Measurements from ENCODE around the gene GEN1. TPM values are rescaled to one million over a fixed set of nuclear protein-coding genes. Genes with fewer than 3 reads are reported as not detected.

GEN1 gene
- total RNA-seq, 1 donor from 2014 or later: 7.2 TPM

- no peaks in the 10 kb centered on the region for H3K9me3 Mint-ChIP-seq (ENCODE audit: low read depth)
- H3K36me3 Mint-ChIP-seq (ENCODE audit: low read depth): peaks cover 23% of the 10 kb centered on the region
- no peaks in the 10 kb centered on the region for H3K4me1 Mint-ChIP-seq (ENCODE audit: low read depth)
- no peak overlapping the region for H3K4me3 Mint-ChIP-seq (ENCODE audit: unreplicated experiment)
- TF ChIP-seq CTCF (IDR thresholded peaks at IDR 0.05): no peak
- no peak overlapping the region for H3K27ac Mint-ChIP-seq (ENCODE audit: unreplicated experiment)
- H3K27me3 Mint-ChIP-seq (ENCODE audit: low read depth): no peaks in the 10 kb centered on the region
- no peak for DNase-seq (ENCODE audit: low spot score)
Measured at GRCh38 chr2:17713291-17713690, 40.6 kb upstream of the GEN1 start.

- Mint-ChIP-seq H3K27ac (ENCODE audit: unreplicated experiment) (no peak overlapping the region), H3K9me3 (ENCODE audit: low read depth) (no peaks in the 10 kb centered on the region), H3K4me3 (ENCODE audit: unreplicated experiment) (no peak overlapping the region), H3K36me3 (ENCODE audit: low read depth) (peaks cover 22% of the 10 kb centered on the region), H3K4me1 (ENCODE audit: low read depth) (no peaks in the 10 kb centered on the region), H3K27me3 (ENCODE audit: low read depth) (no peaks in the 10 kb centered on the region)
- no peak for DNase-seq (ENCODE audit: low spot score)
- no peak for TF ChIP-seq CTCF (IDR thresholded peaks at IDR 0.05)
Measured at GRCh38 chr2:17717666-17718065, 36.3 kb upstream of the GEN1 start.

- DNase-seq (ENCODE audit: low spot score): no peak
- H3K9me3 Mint-ChIP-seq (ENCODE audit: low read depth): no peaks in the 10 kb centered on the region
- no peak overlapping the region for H3K4me3 Mint-ChIP-seq (ENCODE audit: unreplicated experiment)
- no peaks in the 10 kb centered on the region for H3K4me1 Mint-ChIP-seq (ENCODE audit: low read depth)
- no peak overlapping the region for H3K27ac Mint-ChIP-seq (ENCODE audit: unreplicated experiment)
- peaks cover 15% of the 10 kb centered on the region for H3K36me3 Mint-ChIP-seq (ENCODE audit: low read depth)
- no peak for TF ChIP-seq CTCF (IDR thresholded peaks at IDR 0.05)
- H3K27me3 Mint-ChIP-seq (ENCODE audit: low read depth): no peaks in the 10 kb centered on the region
Measured at GRCh38 chr2:17718689-17719088, 35.2 kb upstream of the GEN1 start.

- H3K36me3 Mint-ChIP-seq (ENCODE audit: low read depth): peaks cover 12% of the 10 kb centered on the region
- no peak overlapping the region for H3K4me3 Mint-ChIP-seq (ENCODE audit: unreplicated experiment)
- TF ChIP-seq CTCF (IDR thresholded peaks at IDR 0.05): peak; percentile 92
- H3K27me3 Mint-ChIP-seq (ENCODE audit: low read depth): no peaks in the 10 kb centered on the region
- no peak for DNase-seq (ENCODE audit: low spot score)
- H3K9me3 Mint-ChIP-seq (ENCODE audit: low read depth): no peaks in the 10 kb centered on the region
- H3K4me1 Mint-ChIP-seq (ENCODE audit: low read depth): no peaks in the 10 kb centered on the region
- H3K27ac Mint-ChIP-seq (ENCODE audit: unreplicated experiment): no peak overlapping the region
Measured at GRCh38 chr2:17719562-17720371, 34.2 kb upstream of the GEN1 start.

GRCh38 chr2:17728210-17728609 lies 25.7 kb upstream of the GEN1 start:
- Mint-ChIP-seq H3K9me3 (ENCODE audit: low read depth) (no peaks in the 10 kb centered on the region), H3K36me3 (ENCODE audit: low read depth) (peaks cover 9% of the 10 kb centered on the region), H3K4me1 (ENCODE audit: low read depth) (peaks cover 3% of the 10 kb centered on the region), H3K4me3 (ENCODE audit: unreplicated experiment) (no peak overlapping the region), H3K27ac (ENCODE audit: unreplicated experiment) (no peak overlapping the region), H3K27me3 (ENCODE audit: low read depth) (no peaks in the 10 kb centered on the region)
- no peak for TF ChIP-seq CTCF (IDR thresholded peaks at IDR 0.05)
- no peak for DNase-seq (ENCODE audit: low spot score)
